Tibial nerve (tissue), 4 donors: Measurements from ENCODE around the gene CRABP2. TPM values are rescaled to one million over a fixed set of nuclear protein-coding genes. Genes with fewer than 3 reads are reported as not detected.

ENCODE experiments used
- DNase-seq, 2 donors: peaks; one replicate each; pipeline ENCODE4 v3.0.0-alpha.2; 2019; ENCODE audit warnings: low spot score in 2 of 2
- H3K27ac ChIP-seq, 4 donors: fragments of 200-600 bp; sonication (generic) in 3 of 4; one replicate each; pipeline ENCODE4 v1.5.1; 2017 to 2019; ENCODE audit warnings: mild to moderate bottlenecking in 1 of 4
- H3K27me3 ChIP-seq, 2 donors: fragments of 200-600 bp; sonication (generic) in 1 of 2; one replicate each; pipeline versions ENCODE4 v1.5.1 to v1.6.0; 2017 to 2019
- H3K36me3 ChIP-seq, 3 donors: fragments of 200-600 bp; sonication (generic); one replicate each; pipeline ENCODE4 v1.5.1; 2018 to 2019
- H3K4me1 ChIP-seq, 4 donors: fragments of 200-600 bp; sonication (generic) in 3 of 4; one replicate each; pipeline ENCODE4 v1.5.1; 2017 to 2019
- H3K4me3 ChIP-seq, 4 donors: fragments of 200-600 bp; sonication (generic) in 3 of 4; one replicate each; pipeline ENCODE4 v1.5.1; 2017 to 2019; ENCODE audit warnings: mild to moderate bottlenecking in 1 of 4, moderate library complexity in 1 of 4
- H3K9me3 ChIP-seq, 4 donors: fragments of 200-600 bp; sonication (generic) in 3 of 4; one replicate each; pipeline ENCODE4 v1.5.1; 2017 to 2019
- EP300 ChIP-seq, 2 donors: sonication (generic); formaldehyde crosslinking; IDR thresholded peaks; one replicate each; pipeline ENCODE4 v1.6.1; 2017; ENCODE audit warnings: antibody characterized with exemption in 2 of 2, mild to moderate bottlenecking in 1 of 2
- POLR2A ChIP-seq, 2 donors: fragments of 450-650 bp; IDR thresholded peaks; one replicate each; pipeline ENCODE4 v1.6.1; 2017; ENCODE audit warnings: antibody characterized with exemption in 2 of 2, mild to moderate bottlenecking in 2 of 2, moderate library complexity in 2 of 2
- WGBS, 2 donors: methylation state at CpG; one replicate each; pipeline ENCODE4 v1.1.5; 2018; 5-methylcytosine and 5-hydroxymethylcytosine counted together
- total RNA-seq, 4 donors: library from RNA; depleted of rRNA; stranded (reverse); fragments of >200 nt; gene quantifications; one replicate each; pipeline ENCODE4 v1.1.0, GENCODE V29; 2016
- TF ChIP-seq, protein P1 (sequence below), 5 experiments: fragments of 200-600 bp in 3 of 5; fragments of 450-650 bp in 2 of 5; sonication (generic) in 3 of 5; IDR thresholded peaks; one replicate each; pipeline ENCODE4 v1.5.1; 2016 to 2019; ENCODE audit warnings: antibody characterized with exemption in 5 of 5, mild to moderate bottlenecking in 3 of 5, moderate library complexity in 2 of 5

Gene CRABP2
- total RNA-seq, 4 donors from 2014 or later: 3.5 to 13.2 (median 5.0) TPM

DNA sequence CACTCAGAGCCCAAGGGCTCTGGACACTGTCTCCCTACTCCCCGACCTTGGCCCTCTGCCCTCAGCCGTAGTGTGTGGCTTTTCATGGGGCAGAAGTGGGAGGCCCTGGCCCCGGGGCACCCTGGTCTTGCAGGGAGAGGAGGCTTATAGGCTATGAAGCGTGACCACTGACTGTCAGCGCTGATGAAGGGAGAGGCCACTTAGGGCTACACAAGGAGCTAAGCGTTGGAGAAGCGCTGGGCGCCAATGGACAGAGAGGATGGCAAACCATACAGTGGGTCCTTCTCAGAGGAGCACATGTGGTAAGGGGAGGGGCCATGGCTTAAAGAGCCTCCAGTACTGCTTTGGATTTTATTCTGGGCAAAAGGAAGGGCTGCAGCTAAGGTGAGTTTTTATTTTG, 7.9 kb downstream of the CRABP2 start:
- Histone ChIP-seq H3K4me1 (peaks cover 0 to 8% (median 1%) of the 10 kb centered on the region in 4 donors), H3K36me3 (peaks cover 0 to 21% (median 0%) of the 10 kb centered on the region in 3 donors), H3K27ac (no peak overlapping the region), H3K9me3 (no peaks in the 10 kb centered on the region), H3K27me3 (peaks cover 0 to 26% of the 10 kb centered on the region in 2 donors), H3K4me3 (no peak overlapping the region)
- WGBS, 2 donors: 54 to 56% methylated on average over 8 of the region's 8 CpGs
- DNase-seq: no peak
- TF ChIP-seq EP300 (IDR thresholded peaks at IDR 0.05) (no peak), POLR2A (IDR thresholded peaks at IDR 0.05) (no peak)
- TF ChIP-seq, protein P1, sequence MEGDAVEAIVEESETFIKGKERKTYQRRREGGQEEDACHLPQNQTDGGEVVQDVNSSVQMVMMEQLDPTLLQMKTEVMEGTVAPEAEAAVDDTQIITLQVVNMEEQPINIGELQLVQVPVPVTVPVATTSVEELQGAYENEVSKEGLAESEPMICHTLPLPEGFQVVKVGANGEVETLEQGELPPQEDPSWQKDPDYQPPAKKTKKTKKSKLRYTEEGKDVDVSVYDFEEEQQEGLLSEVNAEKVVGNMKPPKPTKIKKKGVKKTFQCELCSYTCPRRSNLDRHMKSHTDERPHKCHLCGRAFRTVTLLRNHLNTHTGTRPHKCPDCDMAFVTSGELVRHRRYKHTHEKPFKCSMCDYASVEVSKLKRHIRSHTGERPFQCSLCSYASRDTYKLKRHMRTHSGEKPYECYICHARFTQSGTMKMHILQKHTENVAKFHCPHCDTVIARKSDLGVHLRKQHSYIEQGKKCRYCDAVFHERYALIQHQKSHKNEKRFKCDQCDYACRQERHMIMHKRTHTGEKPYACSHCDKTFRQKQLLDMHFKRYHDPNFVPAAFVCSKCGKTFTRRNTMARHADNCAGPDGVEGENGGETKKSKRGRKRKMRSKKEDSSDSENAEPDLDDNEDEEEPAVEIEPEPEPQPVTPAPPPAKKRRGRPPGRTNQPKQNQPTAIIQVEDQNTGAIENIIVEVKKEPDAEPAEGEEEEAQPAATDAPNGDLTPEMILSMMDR (IDR thresholded peaks at IDR 0.05): no peak

DNA sequence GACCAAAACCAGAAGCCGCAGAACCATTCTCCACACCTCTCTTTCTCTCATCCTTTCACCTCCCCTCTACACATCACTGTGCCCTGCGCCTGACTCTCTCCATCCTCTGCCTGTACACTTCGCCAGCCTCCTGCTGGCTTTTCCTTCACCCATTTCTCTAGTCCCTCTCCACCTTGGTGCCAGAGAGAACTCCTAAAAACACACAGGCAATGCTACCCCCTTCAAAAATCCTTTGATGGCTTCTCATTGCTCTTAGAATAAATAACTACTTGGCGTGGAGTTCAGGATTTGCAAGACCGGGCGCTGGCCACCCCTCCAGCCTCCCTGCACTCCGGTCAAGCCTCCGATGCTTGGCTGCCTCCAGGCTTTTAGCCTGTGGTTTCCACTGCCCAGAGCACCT, 8.6 kb downstream of the CRABP2 start:
- Histone ChIP-seq H3K27me3 (peaks cover 0 to 33% of the 10 kb centered on the region in 2 donors), H3K27ac (no peak overlapping the region), H3K36me3 (peaks cover 0 to 21% (median 0%) of the 10 kb centered on the region in 3 donors)

DNA sequence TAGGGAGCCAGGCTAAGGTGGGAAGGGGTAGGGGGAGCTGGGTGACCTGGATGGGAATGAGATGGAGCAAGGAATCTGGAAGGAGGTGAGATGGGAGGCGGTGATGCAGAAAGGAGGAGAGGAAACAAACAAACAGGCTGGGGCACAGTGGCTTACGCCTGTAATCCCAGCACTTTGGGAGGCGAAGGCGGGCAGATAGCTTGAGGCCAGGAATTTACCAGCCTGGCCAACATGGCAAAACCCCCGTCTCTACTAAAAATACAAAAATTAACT, 10.8 kb downstream of the CRABP2 start:
- Histone ChIP-seq H3K4me3 (no peak overlapping the region), H3K4me1 (peaks cover 0 to 35% (median 15%) of the 10 kb centered on the region in 4 donors), H3K9me3 (no peaks in the 10 kb centered on the region), H3K36me3 (peaks cover 0 to 8% (median 0%) of the 10 kb centered on the region in 3 donors), H3K27ac (no peak overlapping the region), H3K27me3 (peaks cover 0 to 53% of the 10 kb centered on the region in 2 donors)
- DNase-seq: no peak
- WGBS, 2 donors: 88 to 90% methylated on average over 5 of the region's 5 CpGs
- TF ChIP-seq POLR2A (IDR thresholded peaks at IDR 0.05): no peak
- no peak for TF ChIP-seq EP300 (IDR thresholded peaks at IDR 0.05)
- TF ChIP-seq, protein P1 (IDR thresholded peaks at IDR 0.05): no peak

More for the DNA sequence above, 8.6 kb downstream of the CRABP2 start:
- Histone ChIP-seq H3K9me3 (no peaks in the 10 kb centered on the region), H3K4me3 (no peak overlapping the region), H3K4me1 (peaks cover 0 to 15% (median 9%) of the 10 kb centered on the region in 4 donors)
- WGBS, 2 donors: 83% methylated on average over 8 of the region's 8 CpGs
- TF ChIP-seq, protein P1 (IDR thresholded peaks at IDR 0.05): no peak
- TF ChIP-seq POLR2A (IDR thresholded peaks at IDR 0.05): no peak
- DNase-seq: no peak

DNA sequence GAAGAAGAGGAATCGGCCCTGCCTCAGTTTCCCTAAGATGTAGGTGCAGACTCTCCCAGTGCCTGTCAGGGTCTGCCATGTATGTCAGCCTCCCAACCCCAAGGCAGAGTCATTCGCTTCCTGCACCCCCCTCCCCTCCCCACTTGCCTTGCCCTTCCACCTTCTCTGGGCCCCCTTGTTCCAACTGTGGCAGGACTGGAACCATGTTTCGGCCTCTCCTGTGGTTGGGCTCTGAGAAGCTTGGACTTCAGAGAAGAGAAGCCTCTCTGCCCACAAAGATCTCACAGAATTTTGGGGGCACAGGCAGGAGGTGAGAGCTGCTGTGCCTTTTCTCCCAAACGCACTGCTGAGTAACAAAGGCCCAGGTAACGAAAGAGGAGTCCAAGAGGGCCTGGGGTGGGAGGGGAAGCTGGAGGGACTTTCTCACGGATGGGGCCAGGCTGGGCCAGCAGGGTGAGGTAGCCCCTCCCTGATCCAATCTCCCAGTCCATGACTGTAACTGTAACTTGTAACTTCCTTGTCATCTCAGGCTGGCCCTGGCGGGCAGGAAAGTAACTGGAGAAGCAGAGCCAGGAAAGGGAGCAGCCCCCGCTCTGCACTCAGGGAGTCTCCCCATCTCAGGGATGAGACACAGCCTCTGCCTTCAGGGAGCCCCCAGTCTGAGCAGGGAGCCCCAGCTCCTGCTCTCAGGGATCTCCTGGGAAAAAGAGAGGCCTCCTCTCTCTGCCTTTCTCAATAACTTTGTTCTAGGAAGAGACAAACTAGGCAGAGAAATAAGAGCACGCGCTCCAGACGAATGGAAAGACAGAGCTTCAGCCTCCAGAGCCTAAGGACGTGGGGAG, 11.3 kb downstream of the CRABP2 start:
- peaks cover 0 to 40% (median 18%) of the 10 kb centered on the region in 4 donors for H3K4me1 ChIP-seq
- 75 to 80% methylated on average over 12 of the region's 12 CpGs for WGBS, 2 donors
- no peaks in the 10 kb centered on the region for H3K9me3 ChIP-seq
- TF ChIP-seq POLR2A (IDR thresholded peaks at IDR 0.05): no peak
- no peak for TF ChIP-seq EP300 (IDR thresholded peaks at IDR 0.05)
- TF ChIP-seq, protein P1 (IDR thresholded peaks at IDR 0.05): no peak
- no peak for DNase-seq
- H3K36me3 ChIP-seq: peaks cover 0 to 5% (median 0%) of the 10 kb centered on the region in 3 donors
- H3K4me3 ChIP-seq: no peak overlapping the region
- no peak overlapping the region for H3K27ac ChIP-seq
- peaks cover 0 to 53% of the 10 kb centered on the region in 2 donors for H3K27me3 ChIP-seq
